Ascending aorta (tissue), 2 donors: ENCODE results near the gene SNTB2. TPM values are rescaled to one million over a fixed set of nuclear protein-coding genes. Genes with fewer than 3 reads are reported as not detected.

Experiments used
- DNase-seq, 2 donors: peaks; one replicate each; pipeline ENCODE4 v3.0.0-alpha.2; 2019; ENCODE audit warnings: low spot score in 2 of 2
- H3K27ac ChIP-seq, 2 donors: fragments of 200-600 bp; sonication (generic); one replicate each; pipeline ENCODE4 v1.5.1; 2016 to 2017; ENCODE audit warnings: mild to moderate bottlenecking in 1 of 2
- H3K27me3 ChIP-seq: fragments of 200-600 bp; sonication (generic); one replicate; pipeline ENCODE4 v1.5.1; 2017
- H3K36me3 ChIP-seq, 2 donors: fragments of 200-600 bp; sonication (generic); one replicate each; pipeline ENCODE4 v1.5.1; 2016
- H3K4me1 ChIP-seq, 2 donors: fragments of 200-600 bp; sonication (generic); one replicate each; pipeline ENCODE4 v1.5.1; 2016 to 2017; ENCODE audit warnings: mild to moderate bottlenecking in 1 of 2
- H3K4me3 ChIP-seq, 2 donors: fragments of 200-600 bp; sonication (generic); one replicate each; pipeline ENCODE4 v1.5.1; 2016 to 2017; ENCODE audit warnings: mild to moderate bottlenecking in 1 of 2
- H3K9me3 ChIP-seq, 2 donors: fragments of 200-600 bp; sonication (generic); one replicate each; pipeline ENCODE4 v1.5.1; 2016
- CTCF ChIP-seq, 3 experiments: fragments of 200-600 bp in 2 of 3; fragments of 450-650 bp in 1 of 3; sonication (generic) in 2 of 3; IDR thresholded peaks; one replicate each; pipeline ENCODE4 v1.5.1; 2016 to 2019; ENCODE audit warnings: antibody characterized with exemption in 3 of 3, mild to moderate bottlenecking in 1 of 3, moderate library complexity in 1 of 3
- intact Hi-C: fragments of 100-400 bp; cut with DNase I; formaldehyde crosslinking; loops from one replicate; pipeline ENCODE4 v1.15.1; 2023
- total RNA-seq: library from RNA; depleted of rRNA; stranded (reverse); fragments of >200 nt; gene quantifications from one replicate; pipeline ENCODE4 v1.1.0, GENCODE V29; 2016

Gene SNTB2
- total RNA-seq, 1 donor from 2014 or later, result 19.7 TPM

- intact Hi-C loops, result no loop called here
- no peak overlapping the region for H3K4me3 ChIP-seq
- DNase-seq, result no peak
- peaks cover 3 to 6% of the 10 kb centered on the region in 2 donors for H3K4me1 ChIP-seq
- no peak overlapping the region for H3K27ac ChIP-seq
- no peak for TF ChIP-seq CTCF (IDR thresholded peaks at IDR 0.05)
- no peaks in the 10 kb centered on the region for H3K27me3 ChIP-seq
- no peaks in the 10 kb centered on the region for H3K9me3 ChIP-seq
- H3K36me3 ChIP-seq, result peaks cover 47 to 58% of the 10 kb centered on the region in 2 donors
Observed at GRCh38 chr16:69166221-69166833, 20.6 kb upstream of the SNTB2 start.

DNA sequence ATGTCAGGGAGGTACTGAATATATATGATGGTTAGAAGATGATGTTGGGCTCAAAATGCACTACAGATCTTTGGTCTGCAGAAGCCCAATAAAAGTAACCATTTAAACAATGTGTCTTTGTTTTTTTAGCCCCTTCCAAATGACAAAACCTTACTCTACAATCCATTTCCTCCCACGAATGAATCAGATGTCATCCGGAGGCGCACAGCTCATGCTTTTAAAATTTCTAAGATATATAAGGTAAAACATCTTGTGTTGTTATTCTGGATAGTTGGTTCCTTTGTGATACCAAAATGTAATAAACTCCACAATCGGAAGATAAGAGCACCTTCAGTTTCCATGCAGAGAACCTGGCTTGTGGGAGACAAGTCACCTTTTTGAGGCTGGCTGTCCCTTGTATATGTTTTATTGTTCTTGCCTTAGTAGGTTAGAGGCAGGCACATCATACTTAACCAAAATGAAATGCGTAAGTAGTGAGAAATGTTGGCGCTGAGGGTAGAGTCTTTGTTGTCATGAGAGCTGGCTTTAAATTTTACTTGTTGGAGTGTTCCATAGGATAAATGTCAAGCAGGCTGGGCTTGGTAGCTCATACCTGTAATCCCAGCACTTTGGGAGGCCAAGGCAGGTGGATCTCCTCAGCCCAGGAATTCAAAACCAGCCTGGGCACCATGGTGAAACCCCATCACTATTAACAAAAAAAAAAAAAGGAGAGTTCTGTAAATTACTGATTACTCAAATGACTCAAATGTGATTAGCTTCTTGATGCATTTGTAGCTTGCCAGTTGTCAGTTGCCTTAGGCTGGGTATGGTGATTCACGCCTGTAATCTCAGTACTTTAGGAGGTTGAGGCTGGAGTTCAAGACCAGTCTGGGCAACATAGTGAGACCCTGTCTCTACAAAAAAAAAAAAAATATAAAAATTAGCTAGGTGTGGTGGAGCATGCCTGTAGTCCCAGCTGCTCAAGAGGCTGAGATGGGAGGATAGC lies 19.7 kb upstream of the SNTB2 start:
- Histone ChIP-seq H3K4me1 (peaks cover 4 to 14% of the 10 kb centered on the region in 2 donors), H3K4me3 (no peak overlapping the region), H3K36me3 (peaks cover 40 to 50% of the 10 kb centered on the region in 2 donors), H3K27ac (no peak overlapping the region), H3K27me3 (no peaks in the 10 kb centered on the region), H3K9me3 (no peaks in the 10 kb centered on the region)
- intact Hi-C loops, result no loop called here
- no peak for DNase-seq
- no peak for TF ChIP-seq CTCF (IDR thresholded peaks at IDR 0.05)

- TF ChIP-seq CTCF (IDR thresholded peaks at IDR 0.05), result no peak
- no peak for DNase-seq
- H3K4me1 ChIP-seq, result peaks cover 13 to 24% of the 10 kb centered on the region in 2 donors
- no peaks in the 10 kb centered on the region for H3K27me3 ChIP-seq
- H3K27ac ChIP-seq, result peak overlapping the region; percentile 87 to 92
- intact Hi-C loops, result no loop called here
- no peak overlapping the region for H3K4me3 ChIP-seq
- no peaks in the 10 kb centered on the region for H3K9me3 ChIP-seq
- H3K36me3 ChIP-seq, result peaks cover 28 to 41% of the 10 kb centered on the region in 2 donors
Observed at GRCh38 chr16:69169051-69169450, 17.9 kb upstream of the SNTB2 start.

- Histone ChIP-seq H3K4me1 (peaks cover 13 to 24% of the 10 kb centered on the region in 2 donors), H3K4me3 (no peak overlapping the region), H3K27me3 (no peaks in the 10 kb centered on the region), H3K36me3 (peaks cover 25 to 34% of the 10 kb centered on the region in 2 donors), H3K9me3 (no peaks in the 10 kb centered on the region), H3K27ac (peak overlapping the region; percentile 87 to 92)
- no peak for DNase-seq
- intact Hi-C loops, result loop anchor here (10.0 kb wide), 1 partner anchor 1175 kb away; the partner anchor contains the start of gene DDX19A
- TF ChIP-seq CTCF (IDR thresholded peaks at IDR 0.05), result no peak
Observed at GRCh38 chr16:69169607-69170352, 17.2 kb upstream of the SNTB2 start.

DNA sequence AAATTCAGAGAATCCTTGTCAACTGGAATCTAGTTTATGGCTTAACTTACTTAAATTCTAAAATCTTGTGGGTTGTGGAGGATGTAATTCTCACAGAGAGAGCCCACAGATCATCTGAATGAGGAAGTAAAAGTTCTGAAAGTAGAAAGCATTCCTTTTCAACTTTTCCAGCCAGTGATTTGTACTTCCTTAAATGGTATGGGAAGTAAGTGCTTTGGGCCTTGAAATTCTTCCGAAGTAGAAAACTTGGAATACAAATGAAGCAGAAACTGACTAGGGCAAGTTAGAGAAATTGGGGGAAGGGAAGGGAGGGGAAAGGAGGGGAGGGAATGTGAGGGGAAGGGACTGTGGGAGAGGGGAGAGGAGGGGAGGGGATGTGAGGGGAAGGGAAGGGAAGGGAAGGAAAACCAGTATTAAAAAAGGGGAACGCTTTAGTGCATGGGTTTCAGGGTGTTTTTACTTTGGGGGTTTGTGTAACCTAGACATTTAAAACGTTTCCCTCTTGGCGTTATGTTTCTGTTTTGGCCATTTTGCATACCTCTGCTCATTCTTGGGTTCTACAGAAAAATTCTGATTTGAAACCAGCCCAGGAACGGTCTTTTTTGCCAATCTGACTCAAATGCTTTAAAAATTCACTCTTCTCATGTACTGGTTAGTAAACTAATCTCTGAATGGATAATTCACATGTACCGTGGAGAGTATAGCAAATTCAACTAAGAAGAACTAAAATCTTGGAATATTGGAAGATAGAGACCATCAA lies 15.5 kb upstream of the SNTB2 start:
- intact Hi-C loops, result loop anchor here (1.0 to 10.0 kb wide), 2 partner anchors 16 to 1173 kb away; partner anchors contain the start of genes DDX19A and SNTB2
- peaks cover 13 to 25% of the 10 kb centered on the region in 2 donors for H3K4me1 ChIP-seq

More for the DNA sequence above, 15.5 kb upstream of the SNTB2 start:
- no peak for TF ChIP-seq CTCF (IDR thresholded peaks at IDR 0.05)
- no peak for DNase-seq
- Histone ChIP-seq H3K9me3 (no peaks in the 10 kb centered on the region), H3K27me3 (no peaks in the 10 kb centered on the region), H3K36me3 (peaks cover 9 to 17% of the 10 kb centered on the region in 2 donors), H3K27ac (peak overlapping the region; percentile 87 to 92), H3K4me3 (peak overlapping the region; percentile 26 to 41)
